PFSK-1 (cell line): ENCODE data around the gene BNC2.

Experiments
- TAF1 ChIP-seq: IDR thresholded peaks from 2 replicates; pipeline ENCODE4 v1.6.1; 2012; ENCODE audit warnings: low read length, control low read depth, borderline replicate concordance; ENCODE audit not compliant: insufficient read depth
- TF ChIP-seq, protein P1 (sequence below), 2 experiments: IDR thresholded peaks; 2 replicates each; pipeline versions ENCODE4 v1.6.1 to v1.8.0; 2011 to 2012; ENCODE audit warnings: low read depth in 2 of 2, low read length in 2 of 2, control low read depth in 1 of 2, inconsistent platforms in 1 of 2, mild to moderate bottlenecking in 1 of 2, moderate library complexity in 1 of 2; ENCODE audit not compliant: insufficient read depth in 1 of 2

DNA sequence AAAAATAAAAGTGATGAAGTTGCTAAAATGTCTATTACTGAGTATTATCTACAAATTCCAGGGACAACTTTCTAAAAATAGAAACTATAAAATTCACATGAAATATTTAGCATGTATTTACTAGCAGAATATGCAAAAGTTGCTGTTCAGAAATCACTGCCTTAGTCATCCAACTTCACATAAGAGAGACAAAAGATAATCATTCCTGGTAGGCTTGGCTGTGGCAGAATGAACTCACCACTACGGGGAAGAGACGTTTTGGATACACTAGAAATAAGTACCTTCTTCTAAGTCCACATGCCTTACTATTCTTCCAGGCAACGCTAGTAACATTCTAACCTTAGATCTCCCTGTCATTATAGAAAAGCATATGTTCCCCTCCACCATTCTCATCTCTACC lies 272.2 kb downstream of the BNC2 start:
- TF ChIP-seq, protein P1, sequence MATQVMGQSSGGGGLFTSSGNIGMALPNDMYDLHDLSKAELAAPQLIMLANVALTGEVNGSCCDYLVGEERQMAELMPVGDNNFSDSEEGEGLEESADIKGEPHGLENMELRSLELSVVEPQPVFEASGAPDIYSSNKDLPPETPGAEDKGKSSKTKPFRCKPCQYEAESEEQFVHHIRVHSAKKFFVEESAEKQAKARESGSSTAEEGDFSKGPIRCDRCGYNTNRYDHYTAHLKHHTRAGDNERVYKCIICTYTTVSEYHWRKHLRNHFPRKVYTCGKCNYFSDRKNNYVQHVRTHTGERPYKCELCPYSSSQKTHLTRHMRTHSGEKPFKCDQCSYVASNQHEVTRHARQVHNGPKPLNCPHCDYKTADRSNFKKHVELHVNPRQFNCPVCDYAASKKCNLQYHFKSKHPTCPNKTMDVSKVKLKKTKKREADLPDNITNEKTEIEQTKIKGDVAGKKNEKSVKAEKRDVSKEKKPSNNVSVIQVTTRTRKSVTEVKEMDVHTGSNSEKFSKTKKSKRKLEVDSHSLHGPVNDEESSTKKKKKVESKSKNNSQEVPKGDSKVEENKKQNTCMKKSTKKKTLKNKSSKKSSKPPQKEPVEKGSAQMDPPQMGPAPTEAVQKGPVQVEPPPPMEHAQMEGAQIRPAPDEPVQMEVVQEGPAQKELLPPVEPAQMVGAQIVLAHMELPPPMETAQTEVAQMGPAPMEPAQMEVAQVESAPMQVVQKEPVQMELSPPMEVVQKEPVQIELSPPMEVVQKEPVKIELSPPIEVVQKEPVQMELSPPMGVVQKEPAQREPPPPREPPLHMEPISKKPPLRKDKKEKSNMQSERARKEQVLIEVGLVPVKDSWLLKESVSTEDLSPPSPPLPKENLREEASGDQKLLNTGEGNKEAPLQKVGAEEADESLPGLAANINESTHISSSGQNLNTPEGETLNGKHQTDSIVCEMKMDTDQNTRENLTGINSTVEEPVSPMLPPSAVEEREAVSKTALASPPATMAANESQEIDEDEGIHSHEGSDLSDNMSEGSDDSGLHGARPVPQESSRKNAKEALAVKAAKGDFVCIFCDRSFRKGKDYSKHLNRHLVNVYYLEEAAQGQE (IDR thresholded peaks at IDR 0.05; ENCODE audit: insufficient read depth in 1 of 2, low read depth in 2 of 2, low read length in 2 of 2), result no peak
- TF ChIP-seq TAF1, result no peak
